HG03175 (cell line): ENCODE measurements around the gene MGAT4B.

Experiments used
- ATAC-seq: cut with Tn5 transposase; IDR thresholded peaks from one replicate; pipeline ENCODE4 v1.9.1; 2021; ENCODE audit warnings: mild to moderate bottlenecking, moderate library complexity; ENCODE audit not compliant: unreplicated experiment

The MGAT4B gene

GRCh38 chr5:179749857-179750508, 56.7 kb downstream of the MGAT4B start:
- ATAC-seq: no peak

- no peak for ATAC-seq
Measured at GRCh38 chr5:179747811-179748210, 58.9 kb downstream of the MGAT4B start.
